ENCODE results near the gene NHERF2.

The NHERF2 gene

DNA sequence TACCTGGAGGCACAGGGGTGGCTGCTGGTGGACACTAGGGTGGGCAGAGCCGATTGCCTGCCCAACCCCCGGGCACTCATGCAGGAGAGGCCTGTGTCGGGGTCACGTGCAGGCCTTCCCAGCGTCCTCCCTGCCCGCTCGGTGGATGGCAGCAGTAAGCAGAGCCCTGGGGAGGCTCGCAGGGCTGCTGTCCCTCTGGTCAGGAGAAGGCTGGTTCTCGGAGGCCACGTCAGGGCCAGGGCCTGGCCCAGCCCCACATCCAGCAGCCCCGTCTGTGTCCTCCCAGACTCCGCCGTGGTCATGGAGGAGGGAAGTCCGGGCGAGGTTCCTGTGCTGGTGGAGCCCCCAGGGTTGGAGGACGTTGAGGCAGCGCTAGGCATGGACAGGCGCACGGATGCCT, 56.7 kb downstream of the NHERF2 start:
- no peak for DNase-seq (ENCODE audit: low read depth)

DNA sequence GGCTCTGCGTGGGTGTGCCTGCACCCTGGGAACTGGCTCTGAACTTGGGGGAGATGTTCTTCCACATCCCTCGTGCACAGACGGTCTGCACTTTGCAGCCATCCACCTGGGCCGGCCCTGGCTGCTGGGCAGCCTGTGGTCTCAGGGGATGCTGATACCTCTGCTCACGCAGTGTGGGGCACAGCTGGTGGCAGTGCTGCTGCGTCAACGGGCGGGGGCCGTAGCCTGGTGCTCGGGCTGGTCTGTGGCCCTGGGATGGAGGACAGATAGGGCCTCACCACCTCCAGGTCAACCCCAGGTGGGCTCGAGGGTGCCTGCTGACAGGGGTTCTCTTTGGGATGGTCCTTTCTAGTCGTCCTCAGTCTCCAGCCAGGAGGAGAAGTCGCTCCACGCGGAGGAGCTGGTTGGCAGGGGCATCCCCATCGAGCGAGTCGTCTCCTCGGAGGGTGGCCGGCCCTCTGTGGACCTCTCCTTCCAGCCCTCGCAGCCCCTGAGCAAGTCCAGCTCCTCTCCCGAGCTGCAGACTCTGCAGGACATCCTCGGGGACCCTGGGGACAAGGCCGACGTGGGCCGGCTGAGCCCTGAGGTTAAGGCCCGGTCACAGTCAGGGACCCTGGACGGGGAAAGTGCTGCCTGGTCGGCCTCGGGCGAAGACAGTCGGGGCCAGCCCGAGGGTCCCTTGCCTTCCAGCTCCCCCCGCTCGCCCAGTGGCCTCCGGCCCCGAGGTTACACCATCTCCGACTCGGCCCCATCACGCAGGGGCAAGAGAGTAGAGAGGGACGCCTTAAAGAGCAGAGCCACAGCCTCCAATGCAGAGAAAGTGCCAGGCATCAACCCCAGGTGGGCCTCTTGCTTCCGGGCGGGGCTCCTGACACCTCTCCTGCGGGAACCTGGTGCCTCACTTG, 57.4 kb downstream of the NHERF2 start:
- DNase-seq (ENCODE audit: low read depth), result no peak

DNA sequence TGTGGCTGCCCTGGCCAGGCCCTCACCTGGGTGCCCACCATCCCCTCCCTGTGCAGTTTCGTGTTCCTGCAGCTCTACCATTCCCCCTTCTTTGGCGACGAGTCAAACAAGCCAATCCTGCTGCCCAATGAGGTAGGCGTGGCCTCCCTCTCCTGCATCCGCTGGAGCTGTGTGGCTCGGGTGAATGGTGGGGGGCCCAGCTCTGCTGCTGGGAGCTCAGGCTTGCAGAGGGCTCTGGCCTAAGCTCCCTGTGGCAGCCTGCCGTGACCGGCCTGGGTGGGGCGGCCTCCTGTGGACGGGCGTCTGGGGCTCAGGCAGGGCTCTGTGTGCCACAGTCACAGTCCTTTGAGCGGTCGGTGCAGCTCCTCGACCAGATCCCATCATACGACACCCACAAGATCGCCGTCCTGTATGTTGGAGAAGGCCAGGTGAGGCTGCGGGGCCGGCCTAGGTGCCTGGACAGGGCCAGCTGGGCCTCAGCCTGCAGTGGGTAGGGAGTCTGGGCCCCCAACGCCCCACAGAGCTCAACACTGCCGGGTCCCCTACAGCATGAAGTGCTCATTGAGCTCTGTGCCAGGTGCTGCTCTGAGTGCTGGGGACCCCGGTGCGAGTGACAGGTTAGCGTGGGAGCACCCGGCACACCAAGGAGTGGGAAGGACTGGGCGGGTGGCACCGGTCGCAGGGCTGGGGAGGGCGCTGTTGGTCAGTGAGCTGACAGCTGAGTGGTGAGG, 58.4 kb downstream of the NHERF2 start:
- DNase-seq (ENCODE audit: low read depth), result no peak

DNA sequence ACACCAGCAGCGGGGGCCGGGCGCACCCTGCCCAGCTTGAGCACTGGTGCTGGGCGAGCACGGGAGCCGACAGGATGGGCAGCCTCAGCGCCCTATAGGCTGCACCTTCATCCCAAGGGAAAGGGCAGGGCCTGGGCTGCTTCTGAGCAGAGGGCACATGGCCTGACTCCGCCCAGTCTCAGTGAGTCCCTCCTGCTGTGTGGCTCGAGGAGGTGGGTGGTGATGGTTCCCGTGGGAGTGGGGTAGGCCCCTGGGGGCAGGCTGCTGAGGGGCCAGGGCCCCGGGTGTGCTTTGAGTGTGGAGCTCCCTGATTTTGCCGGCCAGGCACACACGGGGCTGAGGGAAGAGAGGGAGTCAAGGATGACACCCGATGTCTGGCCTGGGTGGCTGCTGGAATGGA, 59.0 kb downstream of the NHERF2 start:
- no peak for DNase-seq (ENCODE audit: low read depth)

DNA sequence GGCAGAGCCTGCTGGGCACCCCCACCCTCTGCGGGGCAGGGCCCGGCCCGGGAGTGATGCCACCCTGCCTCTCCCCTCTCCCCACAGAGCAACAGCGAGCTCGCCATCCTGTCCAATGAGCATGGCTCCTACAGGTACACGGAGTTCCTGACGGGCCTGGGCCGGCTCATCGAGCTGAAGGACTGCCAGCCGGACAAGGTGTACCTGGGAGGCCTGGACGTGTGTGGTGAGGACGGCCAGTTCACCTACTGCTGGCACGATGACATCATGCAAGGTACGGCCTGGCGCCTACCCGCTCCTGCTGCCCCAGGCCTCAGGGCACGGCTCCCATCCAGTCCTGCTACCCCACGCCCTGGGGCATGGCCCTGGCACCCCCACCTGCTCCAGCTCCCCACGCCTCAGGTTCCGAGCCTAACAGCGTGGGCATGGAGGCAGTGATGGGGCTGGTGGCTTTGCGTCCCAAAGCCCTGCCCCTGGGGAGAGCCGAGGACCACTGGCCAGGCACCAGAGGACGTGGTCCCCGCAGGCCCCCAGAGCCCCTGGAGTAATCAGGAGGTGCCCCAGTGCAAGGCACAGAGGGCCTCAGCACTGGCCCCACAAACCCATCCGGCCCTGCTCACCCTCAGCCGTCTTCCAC, 59.5 kb downstream of the NHERF2 start:
- DNase-seq (ENCODE audit: low read depth), result no peak

DNA sequence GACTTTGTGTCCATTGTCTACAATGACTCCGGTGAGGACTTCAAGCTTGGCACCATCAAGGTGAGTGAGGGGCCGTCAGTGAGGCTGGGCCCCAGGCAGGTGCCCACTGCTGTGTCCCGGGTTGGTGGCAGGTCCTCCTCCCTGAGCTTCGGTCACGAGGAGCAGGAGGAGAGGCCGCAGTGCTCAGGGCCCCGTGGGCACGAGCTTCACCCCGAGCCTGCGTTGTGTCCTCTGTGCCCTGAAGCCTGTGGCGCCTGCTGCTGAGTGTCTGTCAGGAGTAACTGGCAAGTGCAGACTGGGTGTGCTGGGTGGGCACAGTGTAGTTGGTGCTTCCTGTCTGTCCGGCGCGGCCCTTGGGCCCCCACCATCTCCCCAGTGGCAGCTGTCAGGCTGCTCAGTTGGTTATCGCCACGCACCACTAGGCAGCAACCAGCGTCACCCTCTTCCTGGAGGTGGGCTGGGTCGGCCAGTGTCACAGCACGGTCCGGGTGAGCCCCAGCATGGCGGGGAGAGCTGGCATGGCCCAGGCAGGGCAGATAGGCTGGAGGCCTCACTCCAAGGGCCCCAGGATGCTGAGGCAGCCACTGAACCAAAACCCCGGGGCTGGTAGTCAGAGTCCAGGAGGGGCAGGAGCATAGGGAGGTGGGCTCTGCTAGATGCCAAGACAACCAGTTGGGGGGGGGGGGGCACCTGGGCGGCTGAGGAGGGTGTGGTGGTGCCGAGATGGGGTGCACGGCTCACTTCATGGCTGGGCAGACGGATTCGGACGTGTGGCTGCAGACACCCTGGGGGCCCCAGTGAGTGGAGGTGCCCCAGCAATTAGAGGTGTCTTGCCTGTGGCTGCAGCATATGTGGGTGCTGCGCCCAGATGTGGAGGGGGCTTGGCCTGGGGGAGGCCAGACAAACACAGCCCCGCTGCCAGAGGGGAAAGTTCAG, 60.4 kb downstream of the NHERF2 start:
- DNase-seq (ENCODE audit: low read depth), result no peak

DNA sequence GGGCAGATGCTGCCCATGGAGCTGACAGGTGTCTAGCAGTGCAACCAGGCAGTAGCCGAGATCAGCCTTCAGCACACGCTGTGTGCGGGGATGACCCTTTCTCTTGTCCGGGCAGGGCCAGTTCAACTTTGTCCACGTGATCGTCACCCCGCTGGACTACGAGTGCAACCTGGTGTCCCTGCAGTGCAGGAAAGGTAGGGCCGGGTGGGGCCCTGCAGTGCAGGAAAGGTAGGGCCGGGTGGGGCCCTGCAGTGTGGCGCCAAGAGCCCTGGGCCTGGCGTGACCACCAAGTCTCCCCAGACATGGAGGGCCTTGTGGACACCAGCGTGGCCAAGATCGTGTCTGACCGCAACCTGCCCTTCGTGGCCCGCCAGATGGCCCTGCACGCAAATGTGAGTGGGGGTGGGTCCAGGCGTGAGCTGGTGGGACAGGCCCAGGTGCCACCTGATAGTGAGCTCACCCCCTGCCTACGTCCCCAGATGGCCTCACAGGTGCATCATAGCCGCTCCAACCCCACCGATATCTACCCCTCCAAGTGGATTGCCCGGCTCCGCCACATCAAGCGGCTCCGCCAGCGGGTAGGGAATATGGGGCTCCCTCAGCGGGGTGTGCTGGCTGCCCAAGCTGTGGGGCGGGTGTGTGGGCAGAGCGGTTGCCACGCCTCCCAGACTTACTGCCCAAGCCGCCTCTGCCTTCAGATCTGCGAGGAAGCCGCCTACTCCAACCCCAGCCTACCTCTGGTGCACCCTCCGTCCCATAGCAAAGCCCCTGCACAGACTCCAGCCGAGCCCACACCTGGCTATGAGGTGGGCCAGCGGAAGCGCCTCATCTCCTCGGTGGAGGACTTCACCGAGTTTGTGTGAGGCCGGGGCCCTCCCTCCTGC, 61.3 kb downstream of the NHERF2 start:
- DNase-seq (ENCODE audit: low read depth), result no peak

Data from stimulated activated CD8-positive, alpha-beta memory T cell treated with anti-CD3 and anti-CD28 coated beads, Interleukin-15, amount 100 ng/mL, for 24 hours (primary cell).